Hypothalamus (tissue), 51 donors: ENCODE measurements around the gene IFT57.
"Not testable (repeated sequence)": the region's sequence is repeated elsewhere in the genome, so short reads cannot be mapped to it uniquely, and the experiment has no call there.

Experiments
- DNase-seq, 51 donors: peaks; one replicate each; lab custom pipeline; 2025; lab: John Stamatoyannopoulos, UW

Gene IFT57

DNA sequence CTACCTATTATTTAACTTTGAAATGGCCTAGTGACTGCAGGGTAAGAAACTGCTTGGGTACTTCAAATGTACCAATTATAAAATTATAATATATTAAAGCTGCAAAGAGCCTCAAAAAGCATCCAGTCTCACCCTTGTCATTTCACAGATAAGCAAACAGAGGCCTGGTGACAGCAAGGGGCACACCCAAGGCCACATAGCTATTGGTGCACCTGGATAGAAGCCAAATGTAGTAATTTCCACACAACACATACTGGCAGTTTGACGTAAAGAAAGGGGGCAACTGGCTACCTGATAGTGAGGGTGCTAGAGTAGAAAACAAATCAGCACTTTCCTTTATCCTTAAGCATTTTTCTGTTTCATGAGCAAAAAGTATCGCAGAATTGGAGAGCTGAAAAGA lies 51.1 kb downstream of the IFT57 start:
- DNase-seq, result no peak

DNA sequence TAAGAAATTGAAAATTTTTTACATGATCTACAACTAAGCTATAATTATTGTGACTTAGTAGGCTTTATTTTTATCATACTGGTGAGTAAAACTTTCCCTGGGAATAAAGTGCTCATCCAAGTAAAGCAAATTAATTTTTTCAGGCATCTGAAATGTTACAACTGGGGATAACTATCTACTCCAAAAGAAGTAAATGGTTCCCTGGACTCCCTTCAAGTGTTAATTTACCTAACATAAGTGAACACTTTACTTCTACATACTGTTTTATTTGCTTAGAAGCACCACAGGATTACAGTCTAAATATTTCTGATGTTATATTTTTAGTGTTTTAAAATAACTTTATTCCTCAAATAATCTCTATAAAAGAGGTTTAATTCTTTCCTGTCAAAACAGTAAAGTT lies 57.8 kb downstream of the IFT57 start:
- DNase-seq, result no peak

DNA sequence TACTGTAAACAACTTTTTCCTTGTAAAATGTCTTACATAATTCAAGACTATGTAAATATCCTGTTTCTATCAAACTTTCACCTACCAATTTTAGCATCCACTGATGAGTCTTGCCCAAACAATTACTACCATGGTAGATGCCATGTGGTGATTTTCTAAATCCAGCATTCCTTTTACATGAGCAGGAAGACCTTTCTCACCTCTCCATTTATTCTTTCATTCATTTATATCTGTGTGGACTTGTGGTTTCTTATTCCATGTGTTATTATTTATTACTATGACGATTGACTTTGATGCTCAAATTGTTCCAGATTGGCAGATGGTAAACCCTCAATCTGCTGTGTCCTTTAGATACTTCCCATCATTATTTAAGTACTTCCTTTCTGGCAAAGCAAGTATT lies 62.4 kb downstream of the IFT57 start:
- DNase-seq, result no peak

DNA sequence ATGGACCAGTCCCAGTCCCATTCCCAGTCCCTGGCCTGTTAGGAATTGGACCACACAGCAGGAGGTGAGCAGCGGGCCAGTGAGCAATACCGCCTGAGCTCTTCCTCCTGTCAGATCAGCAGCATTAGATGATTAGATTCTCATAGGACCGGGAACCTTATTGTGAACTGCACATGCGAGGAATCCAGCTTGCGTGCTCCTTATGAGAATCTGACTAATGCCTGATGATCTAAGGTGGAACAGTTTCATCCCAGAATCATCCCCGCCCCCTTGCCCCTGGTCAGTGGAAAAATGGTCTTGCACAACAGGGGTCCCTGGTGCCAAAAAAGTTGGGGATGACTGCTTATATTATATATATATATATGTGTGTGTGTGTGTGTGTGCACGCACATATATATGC lies 63.1 kb downstream of the IFT57 start:
- DNase-seq, result no peak

DNA sequence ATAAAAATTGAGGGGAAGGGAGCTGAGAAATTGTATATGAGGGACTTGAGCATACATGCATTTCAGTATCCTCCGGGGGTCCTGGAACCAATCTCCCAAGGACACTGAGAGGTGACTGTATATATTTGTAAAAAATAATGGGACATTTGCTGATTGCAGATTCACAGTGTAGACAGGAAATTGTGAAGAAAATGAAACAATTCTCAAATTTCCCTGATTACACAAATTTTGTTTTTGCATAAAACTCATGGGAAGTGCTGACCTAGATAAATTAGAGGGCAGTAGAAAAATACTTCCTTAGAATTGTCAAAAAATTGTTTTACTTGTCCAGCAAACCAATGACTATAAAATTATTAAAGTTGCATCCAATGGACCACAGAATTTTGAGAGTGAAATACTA lies 64.0 kb downstream of the IFT57 start:
- DNase-seq, result no peak

DNA sequence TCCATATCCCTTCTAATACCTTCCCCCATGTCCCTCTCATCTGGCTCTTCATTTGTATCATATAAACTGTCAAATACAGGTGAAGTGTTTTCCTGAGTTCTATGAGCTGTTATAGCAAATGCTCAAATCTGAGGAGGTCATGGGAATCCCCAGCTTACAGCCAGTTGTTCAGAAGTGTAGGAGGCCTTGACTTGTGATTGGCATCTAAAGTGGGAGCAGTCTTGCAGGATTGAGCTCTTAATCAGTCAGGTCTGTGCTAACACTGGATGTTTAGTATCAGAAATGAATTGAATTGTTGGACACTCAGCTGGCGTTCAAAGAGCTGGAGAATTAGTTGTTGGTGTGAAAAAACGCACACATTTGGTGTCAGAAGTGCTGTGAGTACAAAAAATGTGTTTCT lies 65.0 kb downstream of the IFT57 start:
- no peak for DNase-seq

DNA sequence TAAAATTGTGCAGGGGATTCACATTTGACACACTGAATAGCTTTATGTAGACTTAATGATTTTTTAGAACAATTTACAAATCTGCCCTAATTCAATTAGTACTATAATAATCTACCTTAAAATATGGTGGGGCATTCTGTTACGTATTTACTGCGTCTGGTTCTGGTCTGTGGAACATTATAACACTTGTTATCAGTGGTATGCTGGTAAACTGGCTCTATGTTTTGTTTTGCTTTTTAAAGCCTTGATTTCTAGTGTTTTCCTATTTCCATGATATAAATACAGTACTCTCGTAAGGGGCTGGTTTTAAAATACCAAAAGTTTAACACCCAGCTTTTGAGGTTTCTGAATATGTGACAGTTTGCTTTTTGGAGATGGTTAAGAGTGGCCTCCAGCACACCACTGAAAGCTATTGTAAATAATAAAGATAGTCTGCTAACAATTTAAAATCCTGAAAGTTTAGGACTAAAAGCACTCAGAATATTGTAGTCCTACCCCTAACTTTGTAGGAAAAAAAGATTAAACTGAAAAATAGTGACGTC lies 65.8 kb downstream of the IFT57 start:
- DNase-seq, result no peak

DNA sequence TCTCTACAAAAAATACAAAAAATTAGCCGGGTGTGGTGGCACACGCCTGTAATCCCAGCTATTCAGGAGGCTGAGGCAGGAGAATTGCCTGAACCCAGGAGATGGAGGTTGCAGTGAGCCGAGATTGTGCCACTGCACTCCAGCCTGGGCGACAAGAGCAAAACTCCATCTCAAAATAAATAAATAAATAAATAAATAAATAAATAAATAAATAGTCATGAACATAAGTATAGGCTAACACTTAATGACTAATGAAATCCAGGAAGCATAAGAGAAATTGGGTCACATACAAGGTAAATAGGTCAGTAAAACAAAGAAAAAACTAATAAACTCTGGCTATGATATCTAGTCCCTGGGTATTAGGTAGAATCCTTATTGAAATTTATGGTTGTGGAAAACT lies 66.6 kb downstream of the IFT57 start:
- not testable (repeated sequence) for DNase-seq

DNA sequence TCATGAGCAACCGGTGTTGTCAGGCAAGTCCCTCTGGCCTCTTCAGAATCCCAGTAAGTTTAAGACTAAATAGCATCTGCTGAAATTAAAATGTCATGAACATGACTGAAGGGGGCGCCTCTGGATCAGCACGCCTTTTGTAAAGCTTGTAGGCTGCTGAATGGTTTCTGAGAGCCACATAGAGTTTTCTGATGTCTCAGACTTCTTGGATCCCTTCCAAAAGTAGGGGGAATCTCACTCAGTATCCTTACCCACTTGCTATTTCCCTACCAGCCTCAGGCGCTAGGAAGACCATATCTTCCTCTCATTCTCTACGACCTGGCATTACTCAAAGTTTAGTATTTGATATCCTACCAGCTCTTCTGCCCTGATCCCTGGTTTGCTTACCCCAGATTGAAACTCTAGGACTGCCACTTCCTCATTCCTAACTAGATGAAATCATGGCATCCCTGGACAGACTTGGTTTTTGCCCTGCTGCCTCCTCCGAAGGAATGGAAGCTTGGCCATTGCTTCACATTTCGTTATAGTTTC lies 68.7 kb downstream of the IFT57 start:
- peak in 4 of 51 donors; percentile 3 to 8 (median 4) for DNase-seq

DNA sequence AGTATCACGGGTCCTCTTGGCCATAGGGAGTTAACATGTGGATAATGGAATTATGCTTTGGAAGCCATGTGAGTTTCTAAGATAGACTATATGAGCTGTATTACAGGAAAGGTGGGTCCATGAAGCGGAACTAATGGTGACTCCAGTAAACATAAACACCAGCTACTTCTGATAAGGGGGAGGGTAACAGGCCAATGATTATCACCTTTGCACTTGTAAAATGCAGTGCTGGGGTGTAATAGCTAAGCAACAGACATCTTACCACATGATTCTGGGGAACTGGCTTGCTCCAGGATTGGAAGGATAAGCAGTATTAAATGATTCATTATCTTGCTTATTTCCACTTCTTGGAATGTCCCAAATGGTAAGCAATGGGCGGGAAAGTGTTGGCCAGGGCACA lies 70.0 kb downstream of the IFT57 start:
- DNase-seq, result no peak

DNA sequence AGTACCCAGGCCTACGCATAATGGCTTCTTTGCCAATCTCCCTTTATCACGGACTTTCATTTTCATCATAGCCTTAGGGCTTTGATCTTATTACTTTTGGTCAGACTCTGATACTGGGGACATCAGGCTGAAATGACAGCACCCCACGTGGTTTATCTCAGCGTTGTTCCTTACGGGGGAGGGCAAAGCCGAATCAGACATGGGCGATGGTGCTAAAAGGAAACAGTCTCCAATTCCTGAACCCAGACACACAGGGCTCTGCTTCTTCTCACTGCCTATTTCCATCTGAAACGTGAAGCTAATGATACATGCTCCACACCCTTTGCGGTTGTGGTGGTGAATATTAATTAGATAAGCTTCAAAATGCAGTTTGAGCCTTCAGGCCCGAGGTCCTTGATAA lies 72.0 kb downstream of the IFT57 start:
- no peak for DNase-seq

DNA sequence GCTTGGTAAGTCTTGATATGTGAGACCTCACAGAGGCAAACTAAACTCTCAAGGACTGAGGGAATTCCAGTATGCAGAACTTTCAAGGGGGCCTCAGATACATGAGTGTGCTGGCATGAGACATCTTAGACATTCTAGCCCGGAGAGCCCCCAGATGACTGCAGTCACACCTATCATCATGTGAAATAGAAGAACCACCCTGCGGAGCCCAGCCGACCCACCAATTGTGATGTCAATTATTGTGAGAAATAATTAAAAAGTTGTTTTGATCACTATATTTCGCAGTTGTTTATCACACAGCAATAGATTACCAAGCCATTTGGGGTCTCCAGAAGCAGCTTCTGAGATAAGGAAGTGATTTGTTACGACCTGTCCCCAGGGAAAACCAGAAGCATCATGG lies 76.1 kb downstream of the IFT57 start:
- DNase-seq, result no peak

DNA sequence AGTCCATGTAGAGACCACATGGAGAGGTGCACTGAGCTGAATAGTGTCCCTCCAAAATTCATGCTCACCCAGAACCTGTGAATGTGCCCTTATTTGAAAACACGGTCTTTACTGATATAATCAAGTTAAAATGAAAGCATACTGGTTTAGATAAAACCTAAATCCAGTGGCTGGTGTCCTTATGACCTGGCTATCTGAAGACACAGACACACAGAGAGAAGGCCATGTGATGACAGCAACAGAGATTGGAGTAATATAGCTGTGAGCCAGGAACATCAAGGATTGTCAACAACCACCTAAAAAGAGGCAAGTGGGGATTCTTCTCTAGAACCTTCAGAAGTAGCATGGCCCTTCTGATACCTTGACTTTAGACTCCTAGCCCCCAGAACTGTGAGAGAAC lies 76.6 kb downstream of the IFT57 start:
- DNase-seq, result no peak

DNA sequence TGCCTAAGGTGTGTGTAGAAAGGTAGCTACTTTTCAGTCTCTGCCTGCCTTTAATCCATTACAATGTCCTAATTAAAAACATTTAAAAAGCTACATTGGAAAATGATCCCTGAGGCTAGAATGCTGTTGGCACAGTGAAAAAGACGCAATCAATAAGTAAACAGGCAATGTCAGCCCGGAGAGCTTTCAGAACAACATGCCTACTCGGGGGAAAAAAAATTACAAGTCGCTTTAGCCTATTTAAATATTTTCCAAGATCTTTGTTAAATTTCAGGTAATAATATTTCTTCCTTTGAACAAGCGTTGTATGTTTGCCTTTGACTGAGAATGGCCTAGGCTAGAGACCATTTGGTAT lies 84.8 kb downstream of the IFT57 start:
- no peak for DNase-seq

DNA sequence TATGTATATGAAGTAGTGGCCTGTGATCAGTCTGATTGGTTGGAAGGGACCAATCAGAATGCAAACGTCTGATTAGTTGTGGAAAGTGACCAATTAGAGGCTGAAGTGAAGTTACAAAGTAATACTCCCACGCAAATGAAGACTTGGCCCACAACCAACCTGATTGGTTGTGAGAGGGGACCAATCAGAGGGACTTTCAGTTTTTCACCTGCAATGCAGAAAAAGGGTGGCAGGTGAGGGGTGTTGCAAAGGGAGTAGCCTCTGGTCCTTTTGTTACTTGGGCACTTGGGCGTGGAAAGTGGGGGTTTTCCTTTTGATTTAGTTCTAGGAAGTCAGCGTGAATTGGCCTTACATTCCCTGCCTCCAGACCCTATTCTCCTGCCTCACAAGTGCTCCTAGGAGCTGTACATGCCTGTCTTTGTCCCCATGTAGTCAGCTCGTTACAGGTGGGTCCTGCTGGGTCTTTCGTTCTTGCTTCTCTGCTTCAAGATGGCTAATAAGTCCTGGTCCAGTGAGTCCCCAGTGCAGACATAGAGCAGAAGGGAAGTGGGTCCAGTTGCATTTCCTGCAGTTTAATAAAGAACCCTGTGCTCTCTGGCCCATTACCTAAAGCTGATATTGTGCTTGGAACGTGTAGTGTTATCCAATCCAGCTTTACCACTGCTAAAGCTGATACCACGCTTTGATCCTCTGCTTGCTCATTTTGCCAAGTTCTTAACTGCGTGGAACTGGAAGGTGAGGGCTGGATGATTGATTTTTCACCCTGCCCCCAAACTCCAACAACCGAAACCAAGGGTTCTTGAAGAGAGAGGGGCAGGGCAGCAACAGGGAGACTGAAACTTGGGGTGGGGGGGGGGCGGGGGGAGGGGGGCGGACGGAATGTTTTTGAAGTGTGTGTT lies 85.4 kb downstream of the IFT57 start:
- DNase-seq, result no peak

DNA sequence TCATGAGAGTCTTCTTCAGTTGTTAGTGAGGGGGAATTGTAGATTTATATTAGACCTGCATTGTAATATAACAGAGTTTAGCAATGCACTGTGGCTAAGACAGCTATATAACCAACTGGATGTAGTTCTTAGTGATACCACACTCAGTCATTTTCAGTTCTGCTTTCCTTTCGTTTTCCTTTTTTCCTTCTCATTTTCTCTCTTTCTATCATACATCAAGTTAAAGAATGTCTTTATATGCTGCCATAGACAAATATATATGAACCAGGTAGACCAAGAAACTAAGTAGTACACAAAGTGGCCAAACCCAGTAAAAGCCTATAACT lies 87.7 kb downstream of the IFT57 start:
- no peak for DNase-seq

DNA sequence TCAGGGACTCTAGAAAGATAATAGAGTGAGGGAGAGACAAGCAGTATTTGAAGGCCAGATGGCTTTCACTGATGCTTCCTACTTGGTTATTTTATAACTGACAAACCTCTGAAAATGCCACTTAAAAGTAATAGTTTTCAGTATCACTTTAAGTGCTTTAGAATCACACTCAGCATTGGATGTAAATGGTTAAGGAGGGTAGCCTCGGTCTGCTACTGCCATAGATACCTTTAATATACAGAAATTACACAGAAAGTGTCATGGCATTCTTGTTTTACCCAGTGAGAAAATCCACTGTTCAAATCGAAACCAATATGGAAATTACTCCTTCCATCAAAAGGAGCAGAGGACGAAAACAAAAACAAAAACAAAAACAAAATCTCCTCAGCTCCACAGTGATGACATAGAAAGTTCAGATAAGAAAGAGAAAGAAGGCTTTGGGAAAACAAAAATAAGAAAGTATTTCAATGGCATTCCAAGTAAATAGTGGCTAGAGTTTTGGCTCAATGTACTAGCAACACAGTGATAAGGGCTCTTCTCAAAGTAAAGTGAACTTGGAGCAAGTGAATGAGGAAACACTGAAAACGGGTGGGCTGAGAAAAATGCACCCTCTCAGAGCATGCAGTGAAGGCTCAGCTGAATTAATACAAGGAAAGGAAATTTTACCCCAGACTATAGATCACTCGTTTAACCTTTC lies 88.2 kb downstream of the IFT57 start:
- DNase-seq, result no peak

DNA sequence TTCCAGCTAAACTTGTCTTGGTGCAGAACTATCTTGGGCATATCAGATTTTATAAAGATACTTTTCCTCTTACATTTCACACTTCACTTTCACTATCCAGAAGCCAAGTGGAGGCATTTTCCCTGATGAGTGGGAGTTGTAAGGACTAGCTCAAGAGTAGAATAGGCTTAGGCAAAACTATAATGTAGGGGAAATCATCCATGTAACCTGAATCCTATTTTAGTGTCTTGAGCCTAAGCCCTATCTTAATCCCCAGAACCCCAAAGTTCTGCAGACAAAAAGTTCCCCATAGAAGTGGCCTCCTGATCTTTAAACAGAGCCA lies 89.2 kb downstream of the IFT57 start:
- no peak for DNase-seq

DNA sequence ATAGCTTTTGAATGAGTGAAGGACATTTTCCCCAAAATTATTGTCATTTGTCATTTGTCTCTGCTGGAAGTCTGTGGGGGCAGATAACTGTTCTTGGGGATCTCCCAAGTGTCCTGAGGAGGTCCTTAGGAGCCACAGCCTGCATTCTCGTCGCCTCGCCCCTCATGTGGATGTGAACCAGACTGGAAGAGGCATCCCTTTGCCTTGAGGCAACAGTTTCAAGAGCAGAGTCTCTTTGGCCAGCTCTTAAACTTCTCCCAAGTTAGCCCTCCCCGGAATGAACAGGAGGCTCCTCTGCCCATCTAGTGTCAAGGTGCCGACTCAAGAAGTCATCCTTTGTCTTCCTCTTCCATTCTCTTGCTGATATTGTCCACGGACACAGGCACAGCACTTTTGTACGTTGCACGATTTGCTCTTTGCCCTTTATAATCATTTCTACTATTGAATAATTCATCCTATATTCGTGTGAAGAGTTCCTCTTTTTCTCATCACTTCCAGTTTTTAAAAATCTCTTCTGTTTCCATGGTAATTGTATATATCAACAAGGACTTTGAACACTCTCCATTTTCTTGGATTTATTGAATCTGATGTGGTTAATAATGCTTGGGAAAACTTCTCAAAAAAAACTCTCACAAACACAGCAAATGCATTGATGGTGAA lies 90.6 kb downstream of the IFT57 start:
- DNase-seq, result no peak

DNA sequence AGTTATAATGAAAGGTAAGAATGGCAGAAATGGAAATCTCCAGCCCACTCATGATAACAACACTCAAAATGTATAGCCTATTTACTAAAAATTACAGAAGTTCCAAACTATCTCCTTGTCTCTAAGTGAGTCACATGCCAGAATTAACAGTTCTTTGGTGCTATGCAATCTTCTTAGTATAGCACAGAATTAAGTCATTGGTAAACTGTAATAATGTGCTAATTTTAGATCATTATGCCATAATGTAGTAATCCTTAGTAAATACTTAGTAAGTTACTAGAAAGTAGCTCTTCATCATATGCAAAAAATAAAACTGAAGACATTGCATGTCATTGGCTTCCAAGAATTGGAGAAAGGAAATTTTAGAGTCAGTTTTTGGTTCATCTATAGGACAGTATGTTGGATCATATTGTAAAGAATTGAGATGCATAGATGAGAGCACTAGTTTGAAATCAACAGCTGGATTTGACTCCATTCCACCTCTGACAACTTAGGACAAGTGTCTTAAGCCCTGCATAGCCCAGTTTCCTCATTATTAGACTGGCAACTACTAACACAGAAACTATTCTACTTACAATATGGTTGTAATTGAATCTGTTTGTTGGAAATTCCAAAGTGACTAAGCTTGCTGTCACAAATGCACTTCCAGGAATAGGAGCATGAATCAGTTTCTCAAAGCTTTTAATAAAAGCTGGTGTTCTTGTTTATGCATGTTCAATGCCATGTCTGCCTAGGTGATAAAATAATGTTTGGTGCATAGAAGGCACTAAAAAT lies 91.3 kb downstream of the IFT57 start:
- no peak for DNase-seq

DNA sequence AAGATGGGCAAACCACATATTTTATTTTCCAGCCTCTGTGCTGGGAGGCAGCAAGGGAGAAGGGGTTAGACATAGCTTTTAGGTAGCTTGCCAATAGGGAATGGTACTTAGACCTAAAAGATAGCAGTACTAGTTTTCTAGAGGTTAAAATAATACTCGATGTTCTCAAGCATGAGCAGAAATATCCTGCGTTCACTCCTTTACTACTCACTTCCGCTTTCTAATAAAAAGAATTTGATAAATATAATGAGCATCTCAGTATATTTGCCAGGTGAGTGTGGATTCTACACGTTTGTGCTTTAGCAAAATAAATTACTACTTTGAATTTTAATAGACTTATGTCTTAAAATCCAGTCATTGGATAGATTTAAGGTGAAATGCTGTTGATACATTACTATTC lies 92.0 kb downstream of the IFT57 start:
- DNase-seq, result no peak
